ENCODE data around the gene XPR1. TPM values are rescaled to one million over a fixed set of nuclear protein-coding genes. Genes with fewer than 3 reads are reported as not detected.

Gene XPR1
- total RNA-seq, 2 donors from 2014 or later = 39.3 to 50.9 TPM

DNA sequence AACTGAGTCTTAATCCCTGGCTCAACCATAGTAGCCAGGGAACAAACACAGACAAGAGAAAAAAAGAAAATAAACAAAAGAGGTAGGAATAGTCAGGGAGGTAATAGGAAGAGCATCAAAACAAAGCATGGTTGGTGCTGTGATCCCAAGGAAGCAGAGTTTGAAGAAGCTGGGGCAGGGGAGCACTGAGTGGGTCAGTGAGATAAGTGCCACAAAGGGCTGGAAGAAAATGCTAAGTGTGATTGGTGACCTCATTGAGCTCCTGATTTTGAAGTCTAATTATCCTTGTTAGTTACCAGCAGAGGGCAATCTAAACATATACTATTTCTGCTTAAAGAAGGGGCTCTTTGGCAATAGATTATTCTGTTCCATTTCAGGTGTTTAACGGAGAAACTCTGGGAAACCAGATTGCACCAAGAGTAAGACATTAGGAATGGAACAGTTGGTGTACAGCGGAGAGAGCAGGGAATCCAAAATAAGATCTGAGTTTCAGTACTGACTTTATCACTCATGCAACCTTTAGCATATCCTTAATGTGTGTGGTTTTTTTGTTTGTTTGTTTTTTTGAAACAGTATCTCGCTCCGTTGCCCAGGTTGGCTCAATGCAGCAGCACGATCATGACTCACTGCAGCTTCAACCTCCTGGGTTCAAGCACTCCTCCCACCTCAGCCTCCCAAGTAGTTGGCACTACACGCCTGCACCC, 250.1 kb downstream of the XPR1 start:
- H3K27me3 Mint-ChIP-seq (ENCODE audit: insufficient read depth) = no peaks in the 10 kb centered on the region
- peaks cover 10% of the 10 kb centered on the region for H3K36me3 Mint-ChIP-seq (ENCODE audit: low read depth)
- H3K9ac ChIP-seq (ENCODE audit: extremely low read depth, low read length, poor library complexity, severe bottlenecking) = no peak overlapping the region
- peak; percentile 78 for TF ChIP-seq CTCF (conservative IDR thresholded peaks at IDR 0.05)
- peaks cover 9% of the 10 kb centered on the region for H3K36me3 ChIP-seq (ENCODE audit: control insufficient read depth, insufficient read depth, low read length)
- H3K4me1 Mint-ChIP-seq = peaks cover 16% of the 10 kb centered on the region
- no peaks in the 10 kb centered on the region for H3K27me3 ChIP-seq (ENCODE audit: control insufficient read depth, insufficient read depth, low read length, poor library complexity, severe bottlenecking)
- 72 to 82% methylated on average over 5 to 6 of the region's 6 CpGs for WGBS, 2 experiments (ENCODE audit: insufficient coverage in 1 of 2, insufficient read length in 1 of 2)
- DNase-seq = peak; percentile 64
- no peak overlapping the region for H3K4me3 Mint-ChIP-seq
- no peak overlapping the region for H3K4me3 ChIP-seq (ENCODE audit: low read length)
- peak overlapping the region; percentile 92 for H3K27ac Mint-ChIP-seq
- H3K9me3 ChIP-seq (ENCODE audit: control insufficient read depth, low read length) = no peaks in the 10 kb centered on the region
- H3K9me3 Mint-ChIP-seq = no peaks in the 10 kb centered on the region
- peak overlapping the region; percentile 2 for H3K27ac ChIP-seq (ENCODE audit: low read depth, low read length)
- peaks cover 7% of the 10 kb centered on the region for H3K4me1 ChIP-seq (ENCODE audit: control insufficient read depth, insufficient read depth, low read length)

GRCh38 chr1:180884588-180885300, 252.9 kb downstream of the XPR1 start:
- Mint-ChIP-seq H3K36me3 (ENCODE audit: low read depth) (peaks cover 10% of the 10 kb centered on the region), H3K27ac (no peak overlapping the region), H3K9me3 (no peaks in the 10 kb centered on the region), H3K4me3 (no peak overlapping the region), H3K27me3 (ENCODE audit: insufficient read depth) (no peaks in the 10 kb centered on the region), H3K4me1 (peaks cover 16% of the 10 kb centered on the region)
- Histone ChIP-seq H3K27ac (ENCODE audit: low read depth, low read length) (no peak overlapping the region), H3K4me1 (ENCODE audit: control insufficient read depth, insufficient read depth, low read length) (peaks cover 3% of the 10 kb centered on the region), H3K9ac (ENCODE audit: extremely low read depth, low read length, poor library complexity, severe bottlenecking) (no peak overlapping the region), H3K27me3 (ENCODE audit: control insufficient read depth, insufficient read depth, low read length, poor library complexity, severe bottlenecking) (no peaks in the 10 kb centered on the region), H3K4me3 (ENCODE audit: low read length) (no peak overlapping the region), H3K36me3 (ENCODE audit: control insufficient read depth, insufficient read depth, low read length) (peaks cover 9% of the 10 kb centered on the region), H3K9me3 (ENCODE audit: control insufficient read depth, low read length) (no peaks in the 10 kb centered on the region)
- no peak for DNase-seq
- whole genome bisulfite sequencing, 2 experiments (ENCODE audit: insufficient coverage in 1 of 2, insufficient read length in 1 of 2) = 95 to 97% methylated on average over 2 to 3 of the region's 3 CpGs
- TF ChIP-seq CTCF (conservative IDR thresholded peaks at IDR 0.05) = no peak

- TF ChIP-seq CTCF (conservative IDR thresholded peaks at IDR 0.05) = no peak
- peaks cover 8% of the 10 kb centered on the region for H3K36me3 Mint-ChIP-seq (ENCODE audit: low read depth)
- no peaks in the 10 kb centered on the region for H3K9me3 ChIP-seq (ENCODE audit: control insufficient read depth, low read length)
- no peaks in the 10 kb centered on the region for H3K9me3 Mint-ChIP-seq
- H3K9ac ChIP-seq (ENCODE audit: extremely low read depth, low read length, poor library complexity, severe bottlenecking) = no peak overlapping the region
- no peaks in the 10 kb centered on the region for H3K27me3 ChIP-seq (ENCODE audit: control insufficient read depth, insufficient read depth, low read length, poor library complexity, severe bottlenecking)
- no peak overlapping the region for H3K27ac ChIP-seq (ENCODE audit: low read depth, low read length)
- no peaks in the 10 kb centered on the region for H3K27me3 Mint-ChIP-seq (ENCODE audit: insufficient read depth)
- no peaks in the 10 kb centered on the region for H3K36me3 ChIP-seq (ENCODE audit: control insufficient read depth, insufficient read depth, low read length)
- no peak overlapping the region for H3K4me3 Mint-ChIP-seq
- H3K4me1 ChIP-seq (ENCODE audit: control insufficient read depth, insufficient read depth, low read length) = peaks cover 3% of the 10 kb centered on the region
- DNase-seq = no peak
- H3K4me3 ChIP-seq (ENCODE audit: low read length) = no peak overlapping the region
- WGBS, 2 experiments (ENCODE audit: insufficient coverage in 1 of 2, insufficient read length in 1 of 2) = 89 to 100% methylated on average over 2 of the region's 2 CpGs
- peaks cover 15% of the 10 kb centered on the region for H3K4me1 Mint-ChIP-seq
- H3K27ac Mint-ChIP-seq = no peak overlapping the region
Observed at GRCh38 chr1:180886338-180886737, 254.5 kb downstream of the XPR1 start.
